Caki2 (cell line): ENCODE measurements around the gene NAV1. TPM values are rescaled to one million over a fixed set of nuclear protein-coding genes. Genes with fewer than 3 reads are reported as not detected.

Source experiments
- DNase-seq: peaks from one replicate; pipeline ENCODE4 v3.0.0-alpha.2; 2015; ENCODE audit warnings: low read depth
- in situ Hi-C: cut with HindIII; loops from 2 replicates; pipeline ENCODE4 v1.10.0; 2016; ENCODE audit warnings: low sequenced_read_pairs, low pct_unique_long_range_greater_than_20kb, mixed read lengths
- total RNA-seq: library from RNA; depleted of rRNA; stranded (reverse); fragments of >200 nt; shearing (Covaris generic); gene quantifications from 2 replicates; pipeline ENCODE4 v1.2.3, GENCODE V29; 2014; ENCODE audit warnings: low replicate concordance

The NAV1 gene
- total RNA-seq, 1 experiment from 2014 or later = 18.0 TPM

GRCh38 chr1:201557572-201557958, 18.6 kb downstream of the NAV1 start:
- no peak for DNase-seq
- in situ Hi-C loops = no loop called here

- peak; percentile 77 for DNase-seq
- in situ Hi-C loops = no loop called here
Observed at GRCh38 chr1:201559679-201560162, 20.8 kb downstream of the NAV1 start.

GRCh38 chr1:201560328-201561194, 21.6 kb downstream of the NAV1 start:
- no peak for DNase-seq
- in situ Hi-C loops = no loop called here

GRCh38 chr1:201561195-201561564, 22.3 kb downstream of the NAV1 start:
- in situ Hi-C loops = no loop called here
- DNase-seq = no peak

- in situ Hi-C loops = no loop called here
- DNase-seq = no peak
Observed at GRCh38 chr1:201561601-201562000, 22.7 kb downstream of the NAV1 start.

GRCh38 chr1:201562257-201562656, 23.3 kb downstream of the NAV1 start:
- in situ Hi-C loops = no loop called here
- DNase-seq = no peak

GRCh38 chr1:201562659-201563405, 23.9 kb downstream of the NAV1 start:
- in situ Hi-C loops = no loop called here
- DNase-seq = no peak

GRCh38 chr1:201563406-201563780, 24.5 kb downstream of the NAV1 start:
- no peak for DNase-seq
- in situ Hi-C loops = no loop called here

- in situ Hi-C loops = no loop called here
- DNase-seq = no peak
Observed at GRCh38 chr1:201563941-201564340, 25.0 kb downstream of the NAV1 start.

- DNase-seq = no peak
- in situ Hi-C loops = no loop called here
Observed at GRCh38 chr1:201565024-201565730, 26.2 kb downstream of the NAV1 start.

- no peak for DNase-seq
- in situ Hi-C loops = no loop called here
Observed at GRCh38 chr1:201565771-201566528, 27.0 kb downstream of the NAV1 start.

- in situ Hi-C loops = no loop called here
- DNase-seq = no peak
Observed at GRCh38 chr1:201566529-201566823, 27.5 kb downstream of the NAV1 start.

- in situ Hi-C loops = no loop called here
Observed at GRCh38 chr1:201566933-201567801, 28.2 kb downstream of the NAV1 start.

GRCh38 chr1:201568265-201568664, 29.3 kb downstream of the NAV1 start:
- no peak for DNase-seq
- in situ Hi-C loops = no loop called here

More at GRCh38 chr1:201566933-201567801, 28.2 kb downstream of the NAV1 start:
- DNase-seq = no peak

- in situ Hi-C loops = no loop called here
- no peak for DNase-seq
Observed at GRCh38 chr1:201568859-201569294, 29.9 kb downstream of the NAV1 start.

GRCh38 chr1:201570181-201570885, 31.4 kb downstream of the NAV1 start:
- in situ Hi-C loops = no loop called here
- DNase-seq = no peak
